HEK293 (cell line): ENCODE data around the gene CORO7.
A peak's percentile ranks its signal among the peaks of the same experiment; 100 is the strongest.

ENCODE experiments used
- BCL11B ChIP-seq: fragments of 450-650 bp; formaldehyde crosslinking; IDR thresholded peaks from 2 replicates; pipeline ENCODE4 v1.5.1; 2016; ENCODE audit warnings: low read depth, missing biosample characterization, missing genetic modification characterization
- KLF1 ChIP-seq: fragments of 450-650 bp; formaldehyde crosslinking; IDR thresholded peaks from 2 replicates; pipeline ENCODE4 v1.5.1; 2016; ENCODE audit warnings: missing biosample characterization, missing genetic modification characterization
- SP7 ChIP-seq: fragments of 450-650 bp; formaldehyde crosslinking; IDR thresholded peaks from 2 replicates; pipeline ENCODE4 v1.5.1; 2016; ENCODE audit warnings: missing biosample characterization, missing genetic modification characterization
- YY1 ChIP-seq: fragments of 450-650 bp; formaldehyde crosslinking; IDR thresholded peaks from 2 replicates; pipeline ENCODE4 v1.5.1; 2018; ENCODE audit warnings: missing biosample characterization, missing genetic modification characterization
- ZBTB17 ChIP-seq: fragments of 450-650 bp; formaldehyde crosslinking; IDR thresholded peaks from 2 replicates; pipeline ENCODE4 v1.5.1; 2016; ENCODE audit warnings: missing biosample characterization, missing genetic modification characterization
- ZBTB8A ChIP-seq: fragments of 450-650 bp; formaldehyde crosslinking; IDR thresholded peaks from 2 replicates; pipeline ENCODE4 v1.5.1; 2016; ENCODE audit warnings: missing biosample characterization, missing genetic modification characterization
- ZEB2 ChIP-seq: fragments of 450-650 bp; formaldehyde crosslinking; IDR thresholded peaks from 2 replicates; pipeline ENCODE4 v1.5.1; 2016; ENCODE audit warnings: missing biosample characterization, missing genetic modification characterization
- ZFHX2 ChIP-seq: fragments of 450-650 bp; formaldehyde crosslinking; conservative IDR thresholded peaks from 2 replicates; pipeline ENCODE4 v1.5.1; 2016; ENCODE audit warnings: missing biosample characterization, missing genetic modification characterization
- ZIC2 ChIP-seq: fragments of 450-650 bp; formaldehyde crosslinking; IDR thresholded peaks from 2 replicates; pipeline ENCODE4 v1.5.1; 2016; ENCODE audit warnings: missing biosample characterization, missing genetic modification characterization
- ZNF112 ChIP-seq: fragments of 450-650 bp; formaldehyde crosslinking; IDR thresholded peaks from 2 replicates; pipeline ENCODE4 v1.5.0; 2017; ENCODE audit warnings: missing biosample characterization, missing genetic modification characterization
- ZNF114 ChIP-seq: fragments of 450-650 bp; formaldehyde crosslinking; IDR thresholded peaks from 2 replicates; pipeline ENCODE4 v1.5.0; 2017; ENCODE audit warnings: missing biosample characterization, missing genetic modification characterization
- ZNF146 ChIP-seq: fragments of 450-650 bp; formaldehyde crosslinking; IDR thresholded peaks from 2 replicates; pipeline ENCODE4 v1.5.1; 2016; ENCODE audit warnings: missing biosample characterization, missing genetic modification characterization
- ZNF155 ChIP-seq: fragments of 450-650 bp; formaldehyde crosslinking; IDR thresholded peaks from 2 replicates; pipeline ENCODE4 v1.5.1; 2016; ENCODE audit warnings: missing biosample characterization, missing genetic modification characterization
- ZNF16 ChIP-seq: fragments of 450-650 bp; formaldehyde crosslinking; IDR thresholded peaks from 2 replicates; pipeline ENCODE4 v1.5.1; 2016; ENCODE audit warnings: low read depth, missing biosample characterization, missing genetic modification characterization
- ZNF23 ChIP-seq: fragments of 450-650 bp; formaldehyde crosslinking; IDR thresholded peaks from 2 replicates; pipeline ENCODE4 v1.5.1; 2016; ENCODE audit warnings: missing biosample characterization, missing genetic modification characterization, borderline replicate concordance
- ZNF24 ChIP-seq: fragments of 450-650 bp; formaldehyde crosslinking; IDR thresholded peaks from 2 replicates; pipeline ENCODE4 v1.5.1; 2016; ENCODE audit warnings: missing biosample characterization, missing genetic modification characterization
- ZNF324 ChIP-seq: fragments of 450-650 bp; formaldehyde crosslinking; IDR thresholded peaks from 2 replicates; pipeline ENCODE4 v1.5.1; 2016; ENCODE audit warnings: missing biosample characterization, missing genetic modification characterization
- ZNF350 ChIP-seq: fragments of 450-650 bp; formaldehyde crosslinking; IDR thresholded peaks from 2 replicates; pipeline ENCODE4 v1.5.0; 2017; ENCODE audit warnings: missing biosample characterization, mild to moderate bottlenecking, missing genetic modification characterization
- ZNF366 ChIP-seq: fragments of 450-650 bp; formaldehyde crosslinking; conservative IDR thresholded peaks from 2 replicates; pipeline ENCODE4 v1.5.1; 2016; ENCODE audit warnings: missing biosample characterization, missing genetic modification characterization
- ZNF394 ChIP-seq: fragments of 450-650 bp; formaldehyde crosslinking; IDR thresholded peaks from 2 replicates; pipeline ENCODE4 v1.5.1; 2016; ENCODE audit warnings: missing biosample characterization, missing genetic modification characterization, mild to moderate bottlenecking, moderate library complexity, borderline replicate concordance
- ZNF423 ChIP-seq: fragments of 450-650 bp; formaldehyde crosslinking; IDR thresholded peaks from 2 replicates; pipeline ENCODE4 v1.5.1; 2016; ENCODE audit warnings: missing biosample characterization, missing genetic modification characterization
- ZNF529 ChIP-seq: fragments of 450-650 bp; formaldehyde crosslinking; IDR thresholded peaks from 2 replicates; pipeline ENCODE4 v1.5.1; 2017; ENCODE audit warnings: missing genetic modification characterization, missing biosample characterization; ENCODE audit not compliant: insufficient replicate concordance
- ZNF610 ChIP-seq: fragments of 450-650 bp; formaldehyde crosslinking; IDR thresholded peaks from 2 replicates; pipeline ENCODE4 v1.5.1; 2016; ENCODE audit warnings: missing biosample characterization, missing genetic modification characterization, borderline replicate concordance
- ZNF623 ChIP-seq: fragments of 450-650 bp; formaldehyde crosslinking; IDR thresholded peaks from 2 replicates; pipeline ENCODE4 v1.5.1; 2016; ENCODE audit warnings: missing biosample characterization, missing genetic modification characterization
- ZNF654 ChIP-seq: fragments of 450-650 bp; formaldehyde crosslinking; IDR thresholded peaks from 2 replicates; pipeline ENCODE4 v1.5.1; 2016; ENCODE audit warnings: low read depth, missing biosample characterization, missing genetic modification characterization
- ZNF701 ChIP-seq: fragments of 450-650 bp; formaldehyde crosslinking; IDR thresholded peaks from 2 replicates; pipeline ENCODE4 v1.5.1; 2016; ENCODE audit warnings: missing biosample characterization, missing genetic modification characterization
- ZNF76 ChIP-seq: fragments of 450-650 bp; formaldehyde crosslinking; IDR thresholded peaks from 2 replicates; pipeline ENCODE4; 2016; ENCODE audit warnings: low read depth, missing biosample characterization, missing genetic modification characterization, borderline replicate concordance
- ZNF843 ChIP-seq: fragments of 450-650 bp; formaldehyde crosslinking; IDR thresholded peaks from 2 replicates; pipeline ENCODE4 v1.5.1; 2016; ENCODE audit warnings: missing biosample characterization, missing genetic modification characterization
- ZSCAN23 ChIP-seq: fragments of 450-650 bp; formaldehyde crosslinking; IDR thresholded peaks from 2 replicates; pipeline ENCODE4 v1.5.1; 2016; ENCODE audit warnings: missing biosample characterization, missing genetic modification characterization
- TF ChIP-seq, protein P1 (sequence below): fragments of 450-650 bp; formaldehyde crosslinking; IDR thresholded peaks from 2 replicates; pipeline ENCODE4 v1.5.0; 2017; ENCODE audit warnings: missing biosample characterization, missing genetic modification characterization, borderline replicate concordance
- TF ChIP-seq, protein P2 (sequence below): fragments of 450-650 bp; formaldehyde crosslinking; IDR thresholded peaks from 2 replicates; pipeline ENCODE4 v1.5.1; 2017; ENCODE audit warnings: missing biosample characterization, missing genetic modification characterization
- TF ChIP-seq, protein P3 (sequence below): fragments of 450-650 bp; formaldehyde crosslinking; IDR thresholded peaks from 2 replicates; pipeline ENCODE4 v1.5.1; 2016; ENCODE audit warnings: missing biosample characterization, missing genetic modification characterization
- TF ChIP-seq, protein P4 (sequence below): fragments of 450-650 bp; formaldehyde crosslinking; IDR thresholded peaks from 2 replicates; pipeline ENCODE4 v1.5.1; 2016; ENCODE audit warnings: missing biosample characterization, missing genetic modification characterization
- TF ChIP-seq, protein P5 (sequence below): fragments of 450-650 bp; formaldehyde crosslinking; IDR thresholded peaks from 2 replicates; pipeline ENCODE4 v1.5.1; 2016; ENCODE audit warnings: missing biosample characterization, missing genetic modification characterization

Gene CORO7

DNA sequence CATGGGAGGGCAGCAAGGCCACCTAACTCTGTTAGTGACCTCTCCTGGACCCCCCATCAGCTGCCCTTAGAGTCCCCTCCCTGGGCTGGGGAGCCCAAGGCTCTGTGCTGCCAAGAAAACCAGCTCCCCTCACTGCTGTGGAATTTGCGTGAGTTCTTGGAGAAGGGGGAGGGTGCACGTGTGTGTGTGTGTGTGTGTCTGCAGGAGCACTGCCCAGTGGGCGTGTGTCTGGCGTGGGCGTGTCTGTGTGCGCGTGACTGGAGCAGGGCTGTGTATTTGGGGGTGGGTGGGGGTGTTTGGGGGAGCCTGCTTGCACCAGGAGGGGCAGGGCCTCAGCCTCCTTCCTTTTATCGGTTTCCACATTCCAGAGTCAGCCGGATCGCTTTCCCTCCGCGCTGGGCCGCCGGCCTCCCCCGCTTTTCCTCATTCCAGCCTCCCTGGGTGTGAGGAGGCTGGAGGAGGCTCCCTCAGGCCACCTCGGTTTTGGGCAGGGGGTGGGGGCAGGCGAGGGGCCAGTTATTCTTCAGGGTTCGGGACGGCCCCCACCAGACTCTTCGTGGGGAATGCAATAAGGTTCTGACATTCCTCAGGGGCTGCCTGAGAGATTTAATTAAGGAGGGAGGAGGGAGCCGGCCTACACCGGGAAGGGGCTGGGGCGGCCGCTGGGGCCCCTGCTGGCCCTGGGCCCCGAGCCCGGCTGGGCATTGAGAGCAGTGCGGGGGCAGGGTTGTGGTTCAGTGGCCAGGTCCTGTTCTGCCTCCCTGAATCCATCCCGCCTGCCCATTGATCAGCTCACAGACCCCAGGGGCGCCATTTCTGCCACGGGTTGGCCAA lies 42.3 kb downstream of the CORO7 start (continued):
- TF ChIP-seq ZEB2 (tag by site-specific recombination) (no peak), ZBTB8A (tag by site-specific recombination) (no peak), ZNF843 (tag by site-specific recombination) (no peak), ZNF146 (no peak), ZNF701 (tag by site-specific recombination) (no peak), SP7 (tag by site-specific recombination) (0 out of 2 replicates have a peak, but pooled peaks have one; percentile 27), ZNF23 (tag by site-specific recombination) (no peak), ZNF24 (tag by site-specific recombination) (no peak), ZNF366 (tag by site-specific recombination) (no peak), ZNF155 (tag by site-specific recombination) (no peak), ZNF114 (tag by site-specific recombination) (no peak), KLF1 (tag by site-specific recombination) (peak; percentile 87), ZNF112 (tag by site-specific recombination) (no peak), ZNF76 (tag by site-specific recombination) (no peak), ZNF350 (tag by site-specific recombination) (no peak), ZNF529 (tag by site-specific recombination) (no peak), BCL11B (tag by site-specific recombination) (peak; percentile 18; the same call in 1 of the 2 replicates), ZBTB17 (tag by site-specific recombination) (no peak), ZNF394 (tag by site-specific recombination) (no peak), ZFHX2 (tag by site-specific recombination) (peak; percentile 99), ZSCAN23 (no peak), ZNF623 (tag by site-specific recombination) (no peak), ZNF16 (tag by site-specific recombination) (no peak), ZIC2 (tag by site-specific recombination) (peak; percentile 3; the same call in 1 of the 2 replicates), YY1 (no peak), ZNF423 (tag by site-specific recombination) (no peak), ZNF324 (no peak), ZNF654 (tag by site-specific recombination) (no peak), ZNF610 (tag by site-specific recombination) (no peak)
- TF ChIP-seq, protein P1, sequence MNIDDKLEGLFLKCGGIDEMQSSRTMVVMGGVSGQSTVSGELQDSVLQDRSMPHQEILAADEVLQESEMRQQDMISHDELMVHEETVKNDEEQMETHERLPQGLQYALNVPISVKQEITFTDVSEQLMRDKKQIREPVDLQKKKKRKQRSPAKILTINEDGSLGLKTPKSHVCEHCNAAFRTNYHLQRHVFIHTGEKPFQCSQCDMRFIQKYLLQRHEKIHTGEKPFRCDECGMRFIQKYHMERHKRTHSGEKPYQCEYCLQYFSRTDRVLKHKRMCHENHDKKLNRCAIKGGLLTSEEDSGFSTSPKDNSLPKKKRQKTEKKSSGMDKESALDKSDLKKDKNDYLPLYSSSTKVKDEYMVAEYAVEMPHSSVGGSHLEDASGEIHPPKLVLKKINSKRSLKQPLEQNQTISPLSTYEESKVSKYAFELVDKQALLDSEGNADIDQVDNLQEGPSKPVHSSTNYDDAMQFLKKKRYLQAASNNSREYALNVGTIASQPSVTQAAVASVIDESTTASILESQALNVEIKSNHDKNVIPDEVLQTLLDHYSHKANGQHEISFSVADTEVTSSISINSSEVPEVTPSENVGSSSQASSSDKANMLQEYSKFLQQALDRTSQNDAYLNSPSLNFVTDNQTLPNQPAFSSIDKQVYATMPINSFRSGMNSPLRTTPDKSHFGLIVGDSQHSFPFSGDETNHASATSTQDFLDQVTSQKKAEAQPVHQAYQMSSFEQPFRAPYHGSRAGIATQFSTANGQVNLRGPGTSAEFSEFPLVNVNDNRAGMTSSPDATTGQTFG, result no peak
- TF ChIP-seq, protein P2, sequence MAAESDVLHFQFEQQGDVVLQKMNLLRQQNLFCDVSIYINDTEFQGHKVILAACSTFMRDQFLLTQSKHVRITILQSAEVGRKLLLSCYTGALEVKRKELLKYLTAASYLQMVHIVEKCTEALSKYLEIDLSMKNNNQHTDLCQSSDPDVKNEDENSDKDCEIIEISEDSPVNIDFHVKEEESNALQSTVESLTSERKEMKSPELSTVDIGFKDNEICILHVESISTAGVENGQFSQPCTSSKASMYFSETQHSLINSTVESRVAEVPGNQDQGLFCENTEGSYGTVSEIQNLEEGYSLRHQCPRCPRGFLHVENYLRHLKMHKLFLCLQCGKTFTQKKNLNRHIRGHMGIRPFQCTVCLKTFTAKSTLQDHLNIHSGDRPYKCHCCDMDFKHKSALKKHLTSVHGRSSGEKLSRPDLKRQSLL (tag by site-specific recombination), result no peak
- TF ChIP-seq, protein P3, sequence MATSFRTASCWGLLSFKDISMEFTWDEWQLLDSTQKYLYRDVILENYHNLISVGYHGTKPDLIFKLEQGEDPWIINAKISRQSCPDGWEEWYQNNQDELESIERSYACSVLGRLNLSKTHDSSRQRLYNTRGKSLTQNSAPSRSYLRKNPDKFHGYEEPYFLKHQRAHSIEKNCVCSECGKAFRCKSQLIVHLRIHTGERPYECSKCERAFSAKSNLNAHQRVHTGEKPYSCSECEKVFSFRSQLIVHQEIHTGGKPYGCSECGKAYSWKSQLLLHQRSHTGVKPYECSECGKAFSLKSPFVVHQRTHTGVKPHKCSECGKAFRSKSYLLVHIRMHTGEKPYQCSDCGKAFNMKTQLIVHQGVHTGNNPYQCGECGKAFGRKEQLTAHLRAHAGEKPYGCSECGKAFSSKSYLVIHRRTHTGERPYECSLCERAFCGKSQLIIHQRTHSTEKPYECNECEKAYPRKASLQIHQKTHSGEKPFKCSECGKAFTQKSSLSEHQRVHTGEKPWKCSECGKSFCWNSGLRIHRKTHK, result no peak
- TF ChIP-seq, protein P4, sequence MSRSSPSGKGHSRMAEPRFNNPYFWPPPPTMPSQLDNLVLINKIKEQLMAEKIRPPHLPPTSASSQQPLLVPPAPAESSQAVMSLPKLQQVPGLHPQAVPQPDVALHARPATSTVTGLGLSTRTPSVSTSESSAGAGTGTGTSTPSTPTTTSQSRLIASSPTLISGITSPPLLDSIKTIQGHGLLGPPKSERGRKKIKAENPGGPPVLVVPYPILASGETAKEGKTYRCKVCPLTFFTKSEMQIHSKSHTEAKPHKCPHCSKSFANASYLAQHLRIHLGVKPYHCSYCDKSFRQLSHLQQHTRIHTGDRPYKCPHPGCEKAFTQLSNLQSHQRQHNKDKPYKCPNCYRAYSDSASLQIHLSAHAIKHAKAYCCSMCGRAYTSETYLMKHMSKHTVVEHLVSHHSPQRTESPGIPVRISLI (tag by site-specific recombination), result no peak
- TF ChIP-seq, protein P5, sequence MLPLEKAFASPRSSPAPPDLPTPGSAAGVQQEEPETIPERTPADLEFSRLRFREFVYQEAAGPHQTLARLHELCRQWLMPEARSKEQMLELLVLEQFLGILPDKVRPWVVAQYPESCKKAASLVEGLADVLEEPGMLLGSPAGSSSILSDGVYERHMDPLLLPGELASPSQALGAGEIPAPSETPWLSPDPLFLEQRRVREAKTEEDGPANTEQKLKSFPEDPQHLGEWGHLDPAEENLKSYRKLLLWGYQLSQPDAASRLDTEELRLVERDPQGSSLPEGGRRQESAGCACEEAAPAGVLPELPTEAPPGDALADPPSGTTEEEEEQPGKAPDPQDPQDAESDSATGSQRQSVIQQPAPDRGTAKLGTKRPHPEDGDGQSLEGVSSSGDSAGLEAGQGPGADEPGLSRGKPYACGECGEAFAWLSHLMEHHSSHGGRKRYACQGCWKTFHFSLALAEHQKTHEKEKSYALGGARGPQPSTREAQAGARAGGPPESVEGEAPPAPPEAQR (tag by site-specific recombination), result no peak
